HG02678 (cell line): ENCODE results near the gene AFDN.

Experiments
- ATAC-seq: cut with Tn5 transposase; IDR thresholded peaks from one replicate; pipeline ENCODE4 v1.9.1; 2021; ENCODE audit warnings: mild to moderate bottlenecking, moderate library complexity; ENCODE audit not compliant: unreplicated experiment

Gene AFDN

GRCh38 chr6:167944130-167944529, 117.4 kb downstream of the AFDN start:
- ATAC-seq = no peak

GRCh38 chr6:167946007-167946406, 119.3 kb downstream of the AFDN start:
- ATAC-seq = no peak

- no peak for ATAC-seq
Measured at GRCh38 chr6:167946604-167947003, 119.9 kb downstream of the AFDN start.

GRCh38 chr6:167947716-167948115, 121.0 kb downstream of the AFDN start:
- ATAC-seq = no peak

GRCh38 chr6:167948716-167949115, 122.0 kb downstream of the AFDN start:
- ATAC-seq = no peak

- no peak for ATAC-seq
Measured at GRCh38 chr6:167949121-167949684, 122.5 kb downstream of the AFDN start.

- no peak for ATAC-seq
Measured at GRCh38 chr6:167951781-167952511, 125.2 kb downstream of the AFDN start.

GRCh38 chr6:167952512-167952859, 125.8 kb downstream of the AFDN start:
- no peak for ATAC-seq

GRCh38 chr6:167953551-167953950, 126.8 kb downstream of the AFDN start:
- no peak for ATAC-seq

GRCh38 chr6:167954151-167954550, 127.4 kb downstream of the AFDN start:
- no peak for ATAC-seq

- no peak for ATAC-seq
Measured at GRCh38 chr6:167956491-167956890, 129.8 kb downstream of the AFDN start.

GRCh38 chr6:167956983-167957492, 130.3 kb downstream of the AFDN start:
- no peak for ATAC-seq

- ATAC-seq = no peak
Measured at GRCh38 chr6:167957626-167958025, 130.9 kb downstream of the AFDN start.

GRCh38 chr6:167960579-167960978, 133.9 kb downstream of the AFDN start:
- ATAC-seq = no peak

- ATAC-seq = no peak
Measured at GRCh38 chr6:167962711-167963110, 136.0 kb downstream of the AFDN start.

- no peak for ATAC-seq
Measured at GRCh38 chr6:167963589-167964057, 136.9 kb downstream of the AFDN start.

- no peak for ATAC-seq
Measured at GRCh38 chr6:167965592-167966539, 139.2 kb downstream of the AFDN start.

- ATAC-seq = no peak
Measured at GRCh38 chr6:167966540-167966905, 139.8 kb downstream of the AFDN start.

- no peak for ATAC-seq
Measured at GRCh38 chr6:167968091-167968490, 141.4 kb downstream of the AFDN start.

GRCh38 chr6:167970230-167970629, 143.5 kb downstream of the AFDN start:
- ATAC-seq = no peak

- ATAC-seq = no peak
Measured at GRCh38 chr6:167972193-167972592, 145.5 kb downstream of the AFDN start.
